SW 1271 (cell line): ENCODE results near the gene CFAP97D1.
"Not testable (repeated sequence)": the region's sequence is repeated elsewhere in the genome, so short reads cannot be mapped to it uniquely, and the experiment has no call there.

Experiments
- DNase-seq, 2 experiments: peaks; one replicate each; lab custom pipeline; 2025; lab: John Stamatoyannopoulos, UW

The CFAP97D1 gene

GRCh38 chr17:43798024-43798423 is 17.8 kb downstream of the CFAP97D1 start:
- DNase-seq = not testable (repeated sequence)

- DNase-seq = no peak
Measured at GRCh38 chr17:43799047-43799446, 18.8 kb downstream of the CFAP97D1 start.

GRCh38 chr17:43800736-43801135 is 20.5 kb downstream of the CFAP97D1 start:
- no peak for DNase-seq

- no peak for DNase-seq
Measured at GRCh38 chr17:43801844-43802243, 21.6 kb downstream of the CFAP97D1 start.

GRCh38 chr17:43803758-43804157 is 23.5 kb downstream of the CFAP97D1 start:
- DNase-seq = no peak

- DNase-seq = no peak
Measured at GRCh38 chr17:43805117-43805516, 24.9 kb downstream of the CFAP97D1 start.

- no peak for DNase-seq
Measured at GRCh38 chr17:43808076-43808475, 27.8 kb downstream of the CFAP97D1 start.

GRCh38 chr17:43809121-43809520 is 28.9 kb downstream of the CFAP97D1 start:
- no peak for DNase-seq

- DNase-seq = no peak
Measured at GRCh38 chr17:43810226-43810715, 30.0 kb downstream of the CFAP97D1 start.

- no peak for DNase-seq
Measured at GRCh38 chr17:43810823-43811222, 30.6 kb downstream of the CFAP97D1 start.

GRCh38 chr17:43812396-43813265 is 32.4 kb downstream of the CFAP97D1 start:
- no peak for DNase-seq

- no peak for DNase-seq
Measured at GRCh38 chr17:43813386-43813785, 33.2 kb downstream of the CFAP97D1 start.

GRCh38 chr17:43814026-43814425 is 33.8 kb downstream of the CFAP97D1 start:
- DNase-seq = no peak

GRCh38 chr17:43814714-43815113 is 34.5 kb downstream of the CFAP97D1 start:
- peak in 1 of 2 experiments; percentile 30 for DNase-seq

GRCh38 chr17:43816336-43817320 is 36.4 kb downstream of the CFAP97D1 start:
- DNase-seq = no peak

GRCh38 chr17:43817826-43818225 is 37.6 kb downstream of the CFAP97D1 start:
- no peak for DNase-seq

GRCh38 chr17:43818966-43819365 is 38.7 kb downstream of the CFAP97D1 start:
- no peak for DNase-seq

- no peak for DNase-seq
Measured at GRCh38 chr17:43820759-43821158, 40.5 kb downstream of the CFAP97D1 start.

- DNase-seq = no peak
Measured at GRCh38 chr17:43822570-43823190, 42.4 kb downstream of the CFAP97D1 start.

GRCh38 chr17:43823350-43824084 is 43.3 kb downstream of the CFAP97D1 start:
- DNase-seq = no peak

- no peak for DNase-seq
Measured at GRCh38 chr17:43825567-43825966, 45.3 kb downstream of the CFAP97D1 start.
